Measurements from ENCODE around the gene HDC.

Gene HDC

GRCh38 chr15:50219820-50220219, 45.7 kb downstream of the HDC start:
- DNase-seq, result no peak

GRCh38 chr15:50218691-50219090, 46.8 kb downstream of the HDC start:
- no peak for DNase-seq

- no peak for DNase-seq
Measured at GRCh38 chr15:50218291-50218690, 47.2 kb downstream of the HDC start.

GRCh38 chr15:50210462-50211157, 54.9 kb downstream of the HDC start:
- DNase-seq, result no peak

- no peak for DNase-seq
Measured at GRCh38 chr15:50209809-50210208, 55.7 kb downstream of the HDC start.

GRCh38 chr15:50206020-50206419, 59.5 kb downstream of the HDC start:
- no peak for DNase-seq

- no peak for DNase-seq
Measured at GRCh38 chr15:50202003-50202402, 63.5 kb downstream of the HDC start.

- DNase-seq, result no peak
Measured at GRCh38 chr15:50192926-50193620, 72.5 kb downstream of the HDC start.

GRCh38 chr15:50192164-50192563, 73.4 kb downstream of the HDC start:
- no peak for DNase-seq
